Stimulated activated CD4-positive, alpha-beta T cell treated with anti-CD3 and anti-CD28 coated beads, Interleukin-2, amount 100 ng/mL, for 4 hours (primary cell): ENCODE results near the gene CDH7.

Experiments
- DNase-seq: peaks from one replicate; pipeline ENCODE4 v3.0.0-alpha.2; 2020; ENCODE audit warnings: low read depth

The CDH7 gene

GRCh38 chr18:65919663-65920062 lies 168.9 kb downstream of the CDH7 start:
- no peak for DNase-seq

GRCh38 chr18:65922103-65922502 lies 171.3 kb downstream of the CDH7 start:
- DNase-seq: no peak

GRCh38 chr18:65924904-65925303 lies 174.1 kb downstream of the CDH7 start:
- DNase-seq: no peak

GRCh38 chr18:65934874-65935273 lies 184.1 kb downstream of the CDH7 start:
- no peak for DNase-seq

GRCh38 chr18:65936678-65937077 lies 185.9 kb downstream of the CDH7 start:
- no peak for DNase-seq

- no peak for DNase-seq
Observed at GRCh38 chr18:65937180-65937579, 186.4 kb downstream of the CDH7 start.

GRCh38 chr18:65938592-65939372 lies 188.0 kb downstream of the CDH7 start:
- DNase-seq: no peak
